ENCODE measurements around the gene IGFBP2.

The IGFBP2 gene

GRCh38 chr2:216637472-216637871, 4.3 kb downstream of the IGFBP2 start:
- no peak for DNase-seq (ENCODE audit: low spot score)

DNA sequence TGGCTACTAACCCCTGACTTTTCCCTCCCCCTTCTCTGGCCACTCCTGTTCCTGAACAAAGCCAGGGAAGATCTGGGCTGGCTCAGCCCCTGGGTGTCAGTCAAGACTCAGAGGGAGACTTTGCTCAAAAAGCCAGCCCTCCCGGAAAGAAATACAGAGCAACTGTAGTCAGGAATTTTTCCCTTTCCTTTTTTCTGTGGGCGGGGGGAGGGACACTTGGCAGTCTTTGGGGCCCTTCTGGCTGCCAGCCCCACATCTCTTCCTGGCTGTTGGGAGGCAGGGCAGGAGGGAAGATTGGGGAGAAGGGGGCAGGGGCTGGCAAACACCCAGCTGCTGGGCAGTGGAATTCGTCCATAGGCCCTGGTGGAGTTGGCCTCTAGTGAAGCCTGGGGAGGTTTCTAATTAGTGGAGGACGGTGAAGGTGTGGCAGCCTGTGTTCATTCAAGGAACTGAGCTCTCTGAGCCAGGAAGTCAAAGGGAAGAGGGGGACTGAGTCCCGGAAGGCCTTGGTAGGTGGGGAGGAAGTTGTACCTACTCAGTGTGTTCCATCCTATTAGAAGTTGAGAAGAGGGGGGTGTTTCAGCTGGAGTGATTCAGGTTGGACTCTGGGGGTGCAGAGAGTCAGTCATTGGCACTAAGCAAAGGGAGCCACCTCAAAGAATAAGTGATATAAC, 10.9 kb downstream of the IGFBP2 start:
- DNase-seq (ENCODE audit: low spot score): no peak

- no peak for DNase-seq (ENCODE audit: low spot score)
These were observed 11.8 kb downstream of the IGFBP2 start for GRCh38 chr2:216644842-216645635.

DNA sequence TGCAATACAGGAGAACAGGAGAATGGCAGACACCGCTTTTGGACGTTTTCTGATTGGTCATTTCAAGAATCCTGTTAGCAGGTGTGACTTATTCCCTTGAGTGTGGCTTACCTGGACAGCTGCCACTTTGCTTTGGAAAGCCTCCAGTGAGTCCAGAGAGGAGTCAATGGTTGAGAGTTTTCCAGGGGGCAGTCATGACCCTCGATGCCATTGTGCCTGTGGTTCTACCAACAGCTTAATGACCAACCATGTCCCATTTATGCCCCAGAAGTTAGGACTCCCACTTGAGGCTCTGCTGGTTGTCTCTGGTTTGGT, 12.4 kb downstream of the IGFBP2 start:
- no peak for DNase-seq (ENCODE audit: low spot score)

DNA sequence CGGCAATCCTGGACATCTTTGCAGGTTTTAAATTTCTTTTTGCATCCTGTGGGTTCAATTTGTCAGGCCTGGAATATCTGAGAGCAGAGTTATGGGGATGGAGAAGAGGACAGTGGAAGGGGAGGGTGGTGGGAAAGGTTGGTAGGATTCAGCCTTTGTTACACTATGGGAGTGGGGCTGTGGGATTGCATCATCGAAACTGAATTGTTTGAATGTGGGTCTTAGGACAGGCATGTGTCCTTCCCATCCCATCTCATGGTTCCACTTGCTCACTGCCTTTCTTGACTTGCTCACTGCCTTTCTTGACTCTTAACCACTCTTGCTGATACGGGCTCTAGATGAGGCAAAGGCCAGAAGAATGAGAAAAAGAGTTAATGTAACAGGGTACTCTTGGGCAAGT, 12.9 kb downstream of the IGFBP2 start:
- DNase-seq (ENCODE audit: low spot score): no peak

DNA sequence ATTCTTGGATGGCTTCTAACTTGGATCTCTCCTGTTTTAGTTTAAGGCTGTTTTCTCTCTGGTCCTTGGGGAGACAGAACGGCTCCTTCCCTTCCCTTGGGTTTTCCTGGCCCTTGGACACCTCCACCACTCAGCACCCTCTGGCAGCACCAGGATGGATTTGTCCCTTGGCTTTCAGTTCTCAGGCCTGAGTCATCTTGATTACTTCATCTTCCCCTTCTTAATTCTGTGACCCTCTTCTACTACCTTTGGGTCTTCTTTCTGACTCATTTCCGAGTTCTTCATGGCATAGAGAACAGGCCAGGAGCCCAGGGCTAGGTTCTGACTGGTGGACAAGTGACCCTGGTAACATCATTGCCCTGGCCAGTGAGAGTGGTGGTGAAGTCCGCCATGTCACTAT, 14.9 kb downstream of the IGFBP2 start:
- DNase-seq (ENCODE audit: low spot score): no peak

DNA sequence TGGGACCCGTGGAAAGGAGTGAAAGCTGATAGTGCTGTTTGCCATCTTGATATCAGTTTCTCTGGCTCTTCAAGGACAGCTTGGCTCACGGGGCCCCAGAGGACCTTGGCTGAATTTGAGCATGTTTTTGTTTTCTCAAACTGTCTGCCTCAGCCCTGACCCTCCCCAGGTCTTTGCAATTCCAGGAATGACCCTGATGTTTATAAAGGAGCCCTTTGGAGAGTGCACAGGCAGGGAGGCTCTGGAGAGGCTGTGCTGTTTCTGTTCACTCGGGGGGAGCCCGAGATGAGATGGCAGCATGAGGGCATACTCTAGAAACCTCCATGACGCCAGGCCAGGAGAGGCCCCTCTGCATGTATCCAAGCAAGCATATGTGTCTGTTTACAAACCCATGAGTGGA, 16.4 kb downstream of the IGFBP2 start:
- no peak for DNase-seq (ENCODE audit: low spot score)

DNA sequence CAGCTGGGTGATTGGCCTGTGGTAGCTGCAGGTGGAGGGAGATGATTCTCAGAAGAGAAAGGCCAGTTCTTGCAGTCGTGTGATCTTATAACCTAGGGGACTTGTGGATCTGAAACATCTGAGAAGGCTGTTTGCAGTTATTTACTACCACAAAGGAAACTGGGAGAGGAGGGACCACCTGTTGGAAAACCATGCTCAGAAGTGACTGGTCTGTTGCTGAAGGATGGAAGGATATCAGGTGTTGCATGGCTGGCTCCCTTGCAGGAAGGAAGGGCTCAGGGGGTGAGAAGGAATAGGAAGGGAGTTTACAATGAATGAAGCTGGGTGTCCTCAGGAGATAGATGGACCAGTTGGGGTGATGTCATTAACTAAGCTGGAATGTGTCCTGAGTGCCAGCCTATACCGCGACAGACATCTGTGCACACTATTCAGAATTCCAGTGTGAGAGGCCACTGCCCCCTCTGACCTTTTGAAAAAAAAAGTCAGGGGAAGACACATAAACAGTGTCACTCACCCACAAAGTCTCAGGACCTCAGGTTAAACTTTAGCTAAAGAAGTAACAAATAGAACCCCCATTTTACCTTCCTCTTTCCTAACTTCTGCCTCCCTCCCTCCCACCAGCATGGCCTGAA, 17.5 kb downstream of the IGFBP2 start:
- no peak for DNase-seq (ENCODE audit: low spot score)

DNA sequence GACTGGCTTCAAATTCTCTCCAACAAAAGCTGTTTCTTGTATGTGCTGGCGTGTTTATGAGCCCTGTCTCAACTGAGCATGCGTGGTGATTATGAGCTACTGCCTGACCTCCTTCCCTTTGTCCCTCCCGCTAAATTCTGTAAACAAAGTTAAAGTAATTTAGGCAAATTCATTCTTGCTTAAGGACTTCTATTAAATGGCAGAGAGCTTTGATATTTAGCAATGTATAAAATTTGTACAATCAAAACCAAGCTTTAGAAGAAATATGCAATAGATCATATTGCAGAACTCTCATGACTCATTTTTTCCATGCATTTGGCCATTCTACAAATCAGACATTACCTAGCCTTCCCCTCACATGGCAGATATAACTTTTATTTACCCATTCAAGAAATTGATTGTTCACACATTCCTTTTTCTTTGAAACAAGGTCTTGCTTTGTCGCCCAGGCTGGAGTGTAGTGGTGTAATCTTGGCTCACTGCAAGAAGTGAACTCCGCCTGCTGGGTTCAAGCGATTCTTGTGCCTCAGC, 18.2 kb downstream of the IGFBP2 start:
- DNase-seq (ENCODE audit: low spot score): no peak

DNA sequence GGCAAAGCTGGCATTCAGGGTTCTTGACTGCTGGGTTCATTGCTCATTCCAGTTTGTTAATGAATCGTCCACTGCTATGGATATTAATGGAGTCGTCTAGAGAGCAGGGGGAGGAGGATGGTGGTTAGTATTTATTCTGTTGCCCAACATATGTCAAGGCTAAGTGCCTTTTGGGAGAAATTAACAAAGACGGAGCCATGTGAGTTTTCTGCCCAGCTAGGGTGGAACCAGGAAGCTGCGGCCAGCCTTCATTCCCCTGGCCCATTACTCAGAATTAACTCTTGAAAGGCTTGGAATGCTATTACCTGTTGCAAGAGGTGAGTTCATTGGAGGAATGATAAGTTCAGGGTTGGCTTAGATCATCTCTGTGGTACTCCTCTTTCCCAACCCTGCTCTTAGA, 19.3 kb downstream of the IGFBP2 start:
- no peak for DNase-seq (ENCODE audit: low spot score)

DNA sequence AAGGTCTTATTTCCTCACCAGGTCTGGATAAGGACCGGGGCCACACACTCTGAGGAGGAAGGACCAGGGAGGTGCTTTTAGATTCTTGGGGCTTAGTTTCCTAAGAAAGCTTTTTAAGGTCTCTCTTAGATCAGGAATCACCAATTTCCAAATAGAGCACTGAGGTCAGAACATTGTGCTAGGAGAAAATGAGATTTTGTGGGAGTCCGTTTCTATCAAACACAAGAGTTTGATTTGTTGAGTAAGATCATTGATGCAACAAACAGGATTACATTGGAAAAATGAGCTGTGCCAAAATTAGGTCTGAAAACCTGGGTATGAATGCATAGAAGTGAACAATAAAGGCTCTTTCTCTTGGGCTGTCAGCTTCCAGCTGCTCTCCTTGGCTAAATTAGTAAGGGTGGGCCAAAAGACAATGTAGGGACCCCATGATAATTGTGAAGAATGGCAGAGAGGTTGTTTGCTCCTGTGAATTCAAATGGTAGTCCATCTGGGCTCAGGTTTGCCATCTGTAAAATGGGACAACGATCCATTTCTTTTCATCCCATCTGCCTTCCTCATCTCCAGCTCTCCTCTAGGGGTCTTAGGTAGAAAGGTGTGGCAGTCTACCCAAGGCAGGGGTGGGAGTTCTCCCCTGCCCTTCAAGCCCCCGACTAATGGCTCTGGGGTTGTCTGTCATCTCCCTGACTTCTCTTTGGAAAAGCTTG, 20.0 kb downstream of the IGFBP2 start:
- DNase-seq (ENCODE audit: low spot score): no peak

DNA sequence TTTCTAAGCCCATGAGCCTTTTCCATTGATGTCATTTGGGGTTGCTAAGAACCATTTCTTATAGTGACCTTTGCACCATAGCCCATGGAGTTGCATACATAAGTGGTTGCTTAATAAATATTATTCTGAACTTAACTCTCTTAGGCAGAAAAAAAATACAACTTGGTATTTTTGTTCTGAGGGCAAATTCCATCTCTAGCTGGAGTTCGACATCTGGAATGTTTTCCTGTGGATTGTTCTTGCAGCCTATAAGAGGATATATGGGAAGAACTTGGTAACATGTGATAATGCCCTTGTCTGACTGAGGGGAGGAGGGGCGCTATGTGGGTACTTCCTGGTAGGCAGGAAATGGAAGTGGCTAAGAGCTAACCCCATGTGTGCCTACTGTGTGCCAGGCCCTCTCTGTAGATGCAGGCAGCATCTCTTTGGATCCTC, 20.7 kb downstream of the IGFBP2 start:
- no peak for DNase-seq (ENCODE audit: low spot score)

GRCh38 chr2:216654528-216655052, 21.4 kb downstream of the IGFBP2 start:
- no peak for DNase-seq (ENCODE audit: low spot score)

GRCh38 chr2:216657086-216657855, 24.1 kb downstream of the IGFBP2 start:
- no peak for DNase-seq (ENCODE audit: low spot score)

- DNase-seq (ENCODE audit: low spot score): no peak
These were observed 24.8 kb downstream of the IGFBP2 start for GRCh38 chr2:216657980-216658379.

- no peak for DNase-seq (ENCODE audit: low spot score)
These were observed 25.5 kb downstream of the IGFBP2 start for GRCh38 chr2:216658757-216659156.

DNA sequence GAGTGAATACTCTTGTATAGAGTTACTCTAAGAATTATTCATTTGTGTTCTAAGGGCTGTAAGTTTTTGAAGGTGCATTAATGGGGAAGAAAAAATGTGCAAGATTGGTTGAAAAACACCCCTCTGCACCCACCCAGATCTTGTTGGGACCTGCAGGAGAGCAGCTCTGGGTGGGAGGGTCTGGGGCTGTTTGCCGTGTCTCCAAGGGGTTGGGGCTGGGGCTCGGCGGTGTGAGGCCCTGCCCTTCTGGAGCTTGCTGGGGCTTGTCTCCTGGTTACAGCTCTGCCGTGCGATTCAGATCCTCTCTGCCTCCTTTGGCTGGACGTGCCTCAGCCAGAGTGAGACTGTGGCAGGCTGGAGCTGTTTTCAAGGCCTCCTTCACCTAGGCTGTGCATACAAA, 26.1 kb downstream of the IGFBP2 start:
- DNase-seq (ENCODE audit: low spot score): no peak

DNA sequence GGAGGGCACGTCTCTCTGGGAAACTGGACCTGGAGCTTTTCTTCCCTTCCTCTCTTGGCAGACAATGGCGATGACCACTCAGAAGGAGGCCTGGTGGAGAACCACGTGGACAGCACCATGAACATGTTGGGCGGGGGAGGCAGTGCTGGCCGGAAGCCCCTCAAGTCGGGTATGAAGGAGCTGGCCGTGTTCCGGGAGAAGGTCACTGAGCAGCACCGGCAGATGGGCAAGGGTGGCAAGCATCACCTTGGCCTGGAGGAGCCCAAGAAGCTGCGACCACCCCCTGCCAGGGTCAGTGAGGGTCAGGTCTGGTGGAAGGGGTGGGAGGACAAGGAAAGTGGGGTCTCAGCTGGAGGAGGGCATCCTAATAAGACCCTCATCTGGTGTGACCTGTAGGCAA, 27.3 kb downstream of the IGFBP2 start:
- DNase-seq (ENCODE audit: low spot score): no peak

DNA sequence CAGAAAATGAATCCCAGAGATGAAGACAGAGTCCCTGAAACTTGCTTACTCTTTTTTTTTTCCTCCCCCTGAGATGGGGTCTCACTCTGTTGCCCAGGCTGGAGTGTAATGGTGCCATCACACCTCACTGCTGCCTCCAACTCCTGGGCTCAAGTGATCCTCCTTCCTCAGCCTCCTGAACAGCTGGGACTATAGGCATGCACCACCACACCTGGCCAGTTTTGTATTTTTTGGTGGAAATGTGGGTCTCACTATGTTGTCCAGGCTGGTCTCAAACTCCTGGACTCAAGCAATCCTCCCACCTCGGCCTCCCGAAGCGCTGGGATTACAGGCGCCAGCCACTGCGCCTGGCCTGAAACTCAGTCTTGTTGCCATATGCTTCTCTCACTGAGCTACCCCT, 27.8 kb downstream of the IGFBP2 start:
- no peak for DNase-seq (ENCODE audit: low spot score)

DNA sequence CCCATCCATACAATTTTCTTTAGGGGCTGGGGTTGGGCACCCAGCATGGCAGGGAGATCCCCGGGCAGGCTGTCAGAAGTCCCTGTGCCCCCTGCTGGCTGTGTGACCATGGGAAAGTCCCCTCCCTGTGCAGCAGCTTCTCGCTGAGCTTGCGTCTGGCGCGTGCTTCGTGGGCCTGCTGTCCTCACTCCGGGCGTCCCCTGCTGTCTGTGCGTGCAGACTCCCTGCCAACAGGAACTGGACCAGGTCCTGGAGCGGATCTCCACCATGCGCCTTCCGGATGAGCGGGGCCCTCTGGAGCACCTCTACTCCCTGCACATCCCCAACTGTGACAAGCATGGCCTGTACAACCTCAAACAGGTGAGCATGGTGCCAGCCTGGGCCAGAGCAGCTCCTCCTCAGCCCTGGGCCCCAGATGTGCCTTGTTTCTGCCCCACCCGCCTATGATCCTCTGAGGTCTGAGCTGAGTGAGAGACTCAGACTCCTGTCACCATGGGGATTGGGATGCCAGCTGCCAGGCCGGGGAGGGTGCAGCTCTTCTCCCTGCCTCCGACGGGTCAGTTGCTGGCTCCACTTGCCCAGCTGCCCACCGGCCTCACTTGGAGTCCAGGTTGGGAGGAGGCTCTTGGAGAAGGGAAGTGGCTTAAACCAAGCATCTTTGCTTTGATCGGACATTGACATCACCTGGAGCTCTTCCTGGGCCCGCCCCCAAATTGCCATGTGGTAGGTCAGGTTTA, 28.6 kb downstream of the IGFBP2 start:
- DNase-seq (ENCODE audit: low spot score): no peak

GRCh38 chr2:216663106-216663505, 29.9 kb downstream of the IGFBP2 start:
- DNase-seq (ENCODE audit: low spot score): no peak

Measured in HuH-7 (cell line).